Epithelial cell of prostate (primary cell): ENCODE data around the gene PLXNC1.
A peak's percentile ranks its signal among the peaks of the same experiment; 100 is the strongest.

Source experiments
- DNase-seq: peaks from one replicate; pipeline ENCODE4 v3.0.0-alpha.2; 2011; ENCODE audit warnings: low read depth, low spot score
- H3K27ac ChIP-seq: fragments of 450-650 bp; 2 replicates; pipeline ENCODE4 v1.5.1; 2017; ENCODE audit warnings: mild to moderate bottlenecking

Gene PLXNC1

DNA sequence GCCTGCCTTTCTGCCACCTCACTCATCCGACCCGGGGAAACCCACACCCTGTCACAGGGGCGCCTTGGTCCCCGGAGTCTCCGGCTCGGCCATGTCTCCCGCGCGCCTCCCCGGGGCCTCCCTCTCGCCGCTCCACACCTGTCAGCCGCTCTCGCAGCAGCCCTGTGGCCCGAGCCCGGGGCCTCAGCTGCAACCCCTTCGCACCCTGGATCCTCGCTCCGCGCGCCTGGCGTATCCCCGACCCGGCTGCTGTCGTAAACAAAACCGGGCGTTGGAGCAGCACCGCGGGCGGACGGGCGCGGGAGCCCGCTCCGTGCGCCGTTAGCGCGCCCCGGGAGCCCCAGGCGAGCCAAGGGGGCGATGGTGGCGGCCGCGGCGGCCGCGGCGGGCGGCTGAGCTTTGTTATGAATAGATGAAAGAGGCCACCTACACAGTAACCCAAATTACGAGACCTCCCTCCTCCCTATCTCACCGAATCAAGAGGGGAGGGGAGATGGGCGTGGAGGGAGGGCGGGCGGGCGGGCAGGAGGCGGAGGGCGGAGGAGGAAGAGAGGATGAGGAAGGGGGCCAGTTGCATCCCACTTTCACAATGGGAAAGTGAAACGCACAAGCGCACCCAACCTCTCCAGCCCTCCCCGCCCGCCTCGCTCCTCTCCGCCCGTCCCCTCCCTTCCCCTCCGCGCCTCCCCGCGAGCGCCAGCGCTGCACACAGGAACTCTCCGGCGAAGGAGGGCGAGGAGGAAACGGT lies at the start of gene PLXNC1:
PLXNC1 (plus strand) TSS at position 587 of the 748 bp plus-strand sequence. CDS start 395 bp downstream, outside the sequence.
- no peak within 1 kb of the TSS for H3K27ac ChIP-seq
- DNase-seq: no peak

- DNase-seq: no peak
- no peak overlapping the region for H3K27ac ChIP-seq
These were observed 49.2 kb upstream of the PLXNC1 start for GRCh38 chr12:94099191-94099590.

DNA sequence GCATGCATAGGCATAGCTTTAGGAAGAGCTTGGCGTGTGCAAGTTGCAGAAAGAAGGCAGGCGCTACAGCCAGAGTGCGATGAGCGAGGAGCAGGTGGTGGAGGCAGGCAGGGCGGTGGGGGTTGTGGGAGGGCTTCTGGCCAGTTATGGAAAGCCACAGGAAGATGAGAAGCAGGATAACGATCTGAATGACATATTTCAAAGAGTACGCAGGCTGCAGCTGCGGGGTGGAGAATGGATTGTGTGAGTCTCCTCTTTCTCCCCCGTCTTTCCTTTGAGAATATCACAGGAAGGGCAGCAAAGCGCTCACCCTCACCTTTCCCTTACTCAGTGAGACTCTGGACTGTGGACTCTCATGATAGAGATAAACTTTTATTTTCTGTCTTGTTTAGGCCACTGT lies 48.7 kb upstream of the PLXNC1 start:
- DNase-seq: no peak
- H3K27ac ChIP-seq: no peak overlapping the region

DNA sequence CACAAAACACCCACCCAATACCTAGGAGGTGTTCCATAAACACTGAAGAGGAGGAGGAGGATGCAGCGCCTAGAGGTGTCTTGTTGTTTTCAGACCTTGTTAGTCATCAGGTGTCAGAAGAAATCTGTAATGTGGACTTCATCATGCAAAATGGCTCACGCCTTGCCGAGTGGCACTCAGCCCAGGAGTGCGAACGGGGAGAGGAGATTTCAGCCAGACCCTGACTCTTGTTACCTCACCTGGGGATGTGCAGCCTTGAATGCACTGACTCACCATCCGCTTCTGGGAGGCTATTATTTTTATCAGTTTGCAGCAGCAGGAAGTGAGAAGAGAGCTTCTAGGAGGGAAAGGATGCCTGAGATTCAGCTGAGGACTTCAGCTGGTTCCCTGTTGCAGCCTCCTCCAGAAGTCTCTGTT lies 48.2 kb upstream of the PLXNC1 start:
- DNase-seq: peak; percentile 86
- no peak overlapping the region for H3K27ac ChIP-seq

GRCh38 chr12:94100990-94101737 lies 47.2 kb upstream of the PLXNC1 start:
- no peak overlapping the region for H3K27ac ChIP-seq
- DNase-seq: no peak

- no peak overlapping the region for H3K27ac ChIP-seq
- DNase-seq: no peak
These were observed 46.4 kb upstream of the PLXNC1 start for GRCh38 chr12:94101738-94102660.

DNA sequence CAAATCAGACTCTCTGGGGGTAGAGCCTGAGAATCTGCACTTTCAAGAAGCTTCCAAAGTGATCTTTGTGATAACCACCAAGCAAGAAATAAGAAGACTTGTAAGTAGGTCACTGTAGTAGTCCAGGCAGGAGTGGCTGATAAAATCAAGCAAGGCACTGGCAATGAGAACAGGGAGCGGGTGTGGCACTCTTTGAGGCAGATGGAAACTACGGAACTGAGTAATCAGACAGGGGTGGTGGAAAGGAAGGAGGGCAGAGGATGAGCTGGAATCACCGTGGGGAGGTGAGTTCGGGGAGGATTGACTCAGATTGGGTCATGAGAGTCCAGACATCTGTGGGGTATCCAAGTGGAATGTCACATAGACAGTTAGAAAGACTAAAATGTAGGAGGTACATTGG lies 44.4 kb upstream of the PLXNC1 start:
- H3K27ac ChIP-seq: peak overlapping the region; percentile 18
- DNase-seq: no peak

- DNase-seq: no peak
- H3K27ac ChIP-seq: no peak overlapping the region
These were observed 40.5 kb upstream of the PLXNC1 start for GRCh38 chr12:94107910-94108309.

DNA sequence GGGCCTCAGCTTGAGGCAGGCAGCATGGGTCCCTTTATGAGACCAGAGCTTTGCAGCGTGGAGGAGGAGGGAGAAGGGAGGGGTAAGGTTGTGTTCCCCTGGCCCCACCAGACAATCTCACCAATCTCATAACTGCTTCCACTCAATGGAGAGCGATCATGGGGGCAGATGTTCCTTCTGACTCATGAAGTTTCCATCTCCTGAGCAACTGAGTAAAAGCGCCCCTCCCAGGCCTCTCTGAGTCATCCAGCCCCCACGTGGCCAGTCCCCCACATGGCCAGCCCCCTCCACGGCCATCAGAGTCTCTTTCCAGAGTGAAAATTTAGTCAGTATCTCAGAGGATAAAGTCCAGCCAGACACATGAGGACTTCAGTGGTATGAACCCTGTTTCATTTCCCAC lies 39.2 kb upstream of the PLXNC1 start:
- H3K27ac ChIP-seq: no peak overlapping the region
- no peak for DNase-seq

DNA sequence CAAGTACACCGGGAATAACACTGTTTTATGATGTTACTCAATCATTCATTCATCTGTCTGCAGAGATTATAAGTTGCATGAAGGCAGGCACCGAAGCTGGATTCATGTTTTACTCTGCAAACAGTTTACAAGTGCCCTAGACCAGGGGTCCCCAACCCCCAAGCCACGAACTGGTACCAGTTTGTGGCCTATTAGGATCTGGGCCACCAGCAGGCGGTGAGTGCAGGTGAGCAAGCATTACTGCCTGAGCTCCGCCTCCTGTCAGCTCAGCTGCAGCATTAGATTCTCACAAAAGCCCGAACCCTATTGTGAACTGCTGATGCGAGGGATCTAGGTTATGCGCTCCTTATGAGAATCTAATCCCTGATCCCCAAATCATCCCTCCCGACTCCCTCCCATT lies 38.1 kb upstream of the PLXNC1 start:
- no peak overlapping the region for H3K27ac ChIP-seq
- DNase-seq: no peak

DNA sequence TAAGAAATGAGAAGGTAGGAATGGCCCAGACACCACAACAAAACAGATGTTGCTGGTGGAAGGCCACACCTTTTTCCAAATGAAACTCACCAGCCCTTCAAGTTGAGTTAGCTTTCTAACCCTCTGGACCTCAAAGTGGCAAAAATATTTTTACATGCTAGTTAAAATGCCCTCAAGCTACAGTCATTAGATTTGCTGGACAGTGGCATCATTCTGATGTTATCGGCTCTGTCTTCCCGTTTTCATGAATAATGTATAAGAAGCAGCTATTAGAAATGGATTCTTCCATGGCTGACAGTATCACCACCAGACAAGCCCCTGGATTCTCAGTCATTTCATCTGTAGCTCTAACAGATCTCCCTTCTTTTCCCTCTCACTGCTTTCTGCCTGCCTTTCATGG lies 37.1 kb upstream of the PLXNC1 start:
- no peak for DNase-seq
- no peak overlapping the region for H3K27ac ChIP-seq

GRCh38 chr12:94112121-94112520 lies 36.3 kb upstream of the PLXNC1 start:
- DNase-seq: no peak
- no peak overlapping the region for H3K27ac ChIP-seq

DNA sequence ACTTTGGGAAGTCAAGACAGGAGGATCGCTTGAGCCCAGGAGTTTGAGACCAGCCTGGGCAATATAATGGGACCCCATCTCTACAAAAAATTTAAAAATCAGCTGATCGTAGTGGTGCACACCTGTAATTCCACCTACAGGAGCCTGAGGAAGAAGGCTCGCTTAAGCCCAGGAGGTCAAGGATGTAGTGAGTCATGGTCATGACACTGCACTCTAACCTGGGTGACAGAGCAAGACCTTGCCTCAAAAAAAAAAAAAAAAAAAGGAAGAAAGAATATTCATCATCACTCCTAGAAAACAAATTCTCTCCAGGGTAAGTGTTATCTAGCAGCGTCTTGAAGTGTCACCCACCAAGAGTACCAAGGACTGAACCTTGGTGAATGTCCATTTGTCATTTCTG lies 34.2 kb upstream of the PLXNC1 start:
- DNase-seq: no peak
- H3K27ac ChIP-seq: no peak overlapping the region

- no peak overlapping the region for H3K27ac ChIP-seq
- DNase-seq: no peak
These were observed 32.2 kb upstream of the PLXNC1 start for GRCh38 chr12:94116191-94116590.

DNA sequence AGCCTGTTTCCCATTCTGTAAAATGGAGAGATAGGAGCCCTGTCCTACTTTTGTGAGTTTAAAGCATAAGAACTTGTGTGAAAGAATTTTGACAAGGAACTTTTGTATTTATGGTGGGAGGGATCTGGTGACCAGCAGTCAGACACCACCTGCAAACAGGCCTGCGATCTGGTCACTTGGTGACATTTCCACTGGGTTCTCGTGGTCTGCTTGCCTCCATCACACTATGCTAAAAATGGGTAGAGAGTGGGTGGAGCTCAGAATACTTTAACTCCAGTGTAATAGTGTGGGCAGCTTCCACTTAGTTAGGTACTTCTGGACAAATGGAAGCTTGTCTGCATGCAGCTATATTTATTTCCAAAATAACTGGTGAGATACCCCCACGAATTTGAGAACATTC lies 26.5 kb upstream of the PLXNC1 start:
- no peak for DNase-seq
- H3K27ac ChIP-seq: no peak overlapping the region

DNA sequence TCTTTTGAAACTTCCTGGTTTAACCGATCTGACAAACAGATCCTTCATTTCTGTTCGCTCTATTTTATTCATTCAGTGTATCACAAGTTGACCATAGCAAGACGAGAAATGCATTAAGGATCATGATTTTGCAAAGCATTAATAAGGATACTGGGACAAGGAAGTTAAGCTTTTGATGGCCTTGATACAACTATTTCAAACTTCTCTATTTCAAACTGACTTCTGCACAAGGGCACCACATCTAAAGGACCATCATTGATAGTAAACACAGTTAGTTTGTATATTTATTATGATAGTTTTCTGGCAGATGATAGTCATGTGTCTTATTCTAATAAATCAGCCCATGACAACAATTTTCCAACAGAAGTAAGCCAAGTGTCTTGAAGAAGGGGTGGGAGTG lies 25.8 kb upstream of the PLXNC1 start:
- H3K27ac ChIP-seq: no peak overlapping the region
- no peak for DNase-seq

DNA sequence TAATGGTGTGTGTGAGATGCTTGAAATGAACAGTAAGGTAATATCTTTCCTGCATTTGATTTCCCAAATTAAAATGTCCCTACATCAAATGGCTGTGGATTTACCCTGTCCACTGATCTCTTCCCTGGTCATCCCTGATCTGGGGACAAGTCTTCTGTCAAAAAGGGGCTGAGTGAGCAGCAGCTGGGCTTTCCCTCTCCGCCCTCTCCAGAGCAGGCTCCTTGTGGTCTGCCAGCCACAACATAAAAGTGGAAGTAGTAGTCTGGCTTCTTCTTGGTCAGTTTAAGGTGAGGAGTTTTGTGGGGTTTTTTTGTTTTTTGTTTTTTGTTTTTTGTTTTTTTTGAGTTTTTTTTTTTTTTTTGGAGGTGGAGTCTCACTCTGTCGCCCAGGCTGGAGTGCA lies 25.2 kb upstream of the PLXNC1 start:
- DNase-seq: no peak
- H3K27ac ChIP-seq: no peak overlapping the region

- H3K27ac ChIP-seq: no peak overlapping the region
- DNase-seq: no peak
These were observed 22.3 kb upstream of the PLXNC1 start for GRCh38 chr12:94126067-94126466.

DNA sequence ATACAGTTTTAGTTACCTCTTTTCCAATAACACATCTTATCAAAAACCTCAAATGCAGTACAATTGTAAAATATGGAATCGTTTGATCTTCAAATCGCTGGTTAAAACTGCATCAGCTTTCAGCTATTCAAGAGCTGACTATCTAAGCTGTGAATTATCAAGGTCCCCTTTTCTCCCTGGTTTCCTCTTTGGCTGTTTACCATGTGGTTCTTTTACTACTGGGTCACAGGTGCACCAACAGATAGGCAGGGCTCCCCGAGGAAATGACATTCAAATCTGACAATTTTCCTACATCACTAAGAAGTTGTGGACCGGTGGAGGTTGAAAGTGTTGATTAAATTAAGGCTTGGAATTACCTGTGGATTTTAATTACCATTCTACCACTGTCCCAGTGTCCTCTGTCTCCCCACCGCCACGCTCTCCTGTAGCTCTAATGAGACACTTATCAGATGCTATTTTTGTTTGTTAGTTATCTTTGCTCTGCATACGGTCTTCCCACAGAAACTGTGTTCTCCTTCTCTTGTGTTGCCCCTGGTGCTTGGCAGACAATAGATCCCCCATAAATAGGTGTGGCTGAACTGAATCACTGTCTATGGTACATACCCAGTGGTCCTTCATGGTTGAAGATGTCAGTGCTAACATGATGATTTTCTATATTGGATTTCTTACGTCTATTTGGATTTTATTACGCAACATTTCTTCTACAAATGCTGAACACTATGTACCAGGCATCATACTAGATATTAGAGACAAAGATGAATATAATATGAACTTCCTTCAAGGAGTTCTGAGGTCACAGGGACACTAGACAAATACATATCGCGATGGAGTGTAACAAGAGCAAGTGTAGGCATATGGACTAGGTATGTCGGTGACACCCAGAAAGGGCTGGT lies 20.9 kb upstream of the PLXNC1 start:
- DNase-seq: no peak
- no peak overlapping the region for H3K27ac ChIP-seq

- no peak overlapping the region for H3K27ac ChIP-seq
- DNase-seq: no peak
These were observed 20.1 kb upstream of the PLXNC1 start for GRCh38 chr12:94128280-94128679.
